SU-DHL-6 (cell line): ENCODE measurements around the gene SCRN2.

ENCODE experiments used
- EZH2phosphoT487 ChIP-seq: fragments of 200-600 bp; sonication (generic), shearing (Covaris generic); conservative IDR thresholded peaks from 2 replicates; pipeline ENCODE4 v1.6.1; 2018; ENCODE audit warnings: mild to moderate bottlenecking, antibody characterized with exemption, low read length, moderate library complexity, mixed read lengths
- TF ChIP-seq, protein P1 (sequence below): fragments of 200-600 bp; sonication (generic); IDR thresholded peaks from one replicate; pipeline ENCODE4 v1.5.1; 2017; ENCODE audit warnings: antibody characterized with exemption, mild to moderate bottlenecking, low read length, moderate library complexity; ENCODE audit not compliant: insufficient read depth, poor library complexity, severe bottlenecking

- TF ChIP-seq, protein P1, sequence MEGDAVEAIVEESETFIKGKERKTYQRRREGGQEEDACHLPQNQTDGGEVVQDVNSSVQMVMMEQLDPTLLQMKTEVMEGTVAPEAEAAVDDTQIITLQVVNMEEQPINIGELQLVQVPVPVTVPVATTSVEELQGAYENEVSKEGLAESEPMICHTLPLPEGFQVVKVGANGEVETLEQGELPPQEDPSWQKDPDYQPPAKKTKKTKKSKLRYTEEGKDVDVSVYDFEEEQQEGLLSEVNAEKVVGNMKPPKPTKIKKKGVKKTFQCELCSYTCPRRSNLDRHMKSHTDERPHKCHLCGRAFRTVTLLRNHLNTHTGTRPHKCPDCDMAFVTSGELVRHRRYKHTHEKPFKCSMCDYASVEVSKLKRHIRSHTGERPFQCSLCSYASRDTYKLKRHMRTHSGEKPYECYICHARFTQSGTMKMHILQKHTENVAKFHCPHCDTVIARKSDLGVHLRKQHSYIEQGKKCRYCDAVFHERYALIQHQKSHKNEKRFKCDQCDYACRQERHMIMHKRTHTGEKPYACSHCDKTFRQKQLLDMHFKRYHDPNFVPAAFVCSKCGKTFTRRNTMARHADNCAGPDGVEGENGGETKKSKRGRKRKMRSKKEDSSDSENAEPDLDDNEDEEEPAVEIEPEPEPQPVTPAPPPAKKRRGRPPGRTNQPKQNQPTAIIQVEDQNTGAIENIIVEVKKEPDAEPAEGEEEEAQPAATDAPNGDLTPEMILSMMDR: no peak
- no peak for TF ChIP-seq EZH2phosphoT487
Observed at GRCh38 chr17:47867813-47868533, 26.9 kb upstream of the SCRN2 start.
